ENCODE data around the gene ATOSB.

The ATOSB gene

DNA sequence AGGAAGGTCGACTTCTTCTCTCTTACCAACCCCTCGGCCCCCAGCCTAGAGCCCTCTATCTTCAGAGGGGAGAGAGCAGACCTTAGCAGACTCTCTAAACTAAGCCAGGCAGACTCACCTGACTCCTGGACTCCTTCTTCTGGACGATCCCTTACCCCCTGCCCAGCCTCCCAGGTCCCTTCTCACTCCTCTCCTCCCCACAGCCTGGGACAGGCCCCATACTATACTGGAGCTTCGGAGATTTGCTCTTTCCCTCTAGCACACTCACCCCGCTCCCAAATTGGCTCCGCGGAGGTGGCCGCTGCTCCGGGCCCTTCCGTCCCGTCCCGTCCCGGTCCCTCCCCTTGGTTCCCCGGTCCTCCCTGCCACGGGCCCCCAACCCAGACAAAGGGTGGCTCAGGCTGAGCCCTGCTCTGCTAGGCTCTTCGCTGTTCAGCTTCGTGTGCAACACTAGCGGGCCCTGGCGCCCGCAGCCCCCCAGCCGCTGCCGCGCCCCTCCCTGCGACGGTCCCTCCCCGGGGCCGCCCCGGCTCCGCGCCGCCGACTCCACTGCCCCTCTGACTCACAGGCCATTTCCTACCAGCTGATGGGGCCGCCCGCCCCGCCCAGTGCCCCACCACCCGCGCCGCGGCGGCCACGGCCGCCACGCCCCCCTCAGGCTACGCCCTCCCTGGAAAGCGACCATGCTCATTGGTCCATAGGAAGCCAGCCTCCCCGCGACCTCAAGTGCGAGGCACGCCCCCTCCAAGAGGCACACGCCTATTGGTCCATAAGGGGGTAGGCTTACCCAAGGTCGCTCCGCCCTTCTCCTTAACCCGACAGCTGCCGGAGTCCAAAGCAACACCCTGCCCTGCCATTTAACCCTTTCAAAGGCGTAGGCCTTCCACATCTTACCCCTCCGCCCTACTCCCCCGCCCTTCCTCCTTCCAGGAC, 4.4 kb downstream of the ATOSB start:
- Histone ChIP-seq H3K4me3 (IDR thresholded peaks at IDR 0.05; ENCODE audit: insufficient read depth, low read depth, low read length) (no peak overlapping the region), H3K9ac (no peak overlapping the region), H3K27me3 (ENCODE audit: insufficient read depth, low read depth) (no peaks in the 10 kb centered on the region), H2AFZ (ENCODE audit: low read depth) (peak overlapping the region; percentile 35), H3K27ac (no peak overlapping the region), H3K36me3 (ENCODE audit: insufficient read depth) (no peaks in the 10 kb centered on the region), H3K79me2 (ENCODE audit: insufficient read depth, low read depth) (no peaks in the 10 kb centered on the region), H4K20me1 (ENCODE audit: insufficient read depth) (no peaks in the 10 kb centered on the region), H3K4me1 (ENCODE audit: low read depth, poor library complexity, severe bottlenecking) (peaks cover 40% of the 10 kb centered on the region), H3K4me2 (peak overlapping the region; percentile 89)
- TF ChIP-seq, protein P1, sequence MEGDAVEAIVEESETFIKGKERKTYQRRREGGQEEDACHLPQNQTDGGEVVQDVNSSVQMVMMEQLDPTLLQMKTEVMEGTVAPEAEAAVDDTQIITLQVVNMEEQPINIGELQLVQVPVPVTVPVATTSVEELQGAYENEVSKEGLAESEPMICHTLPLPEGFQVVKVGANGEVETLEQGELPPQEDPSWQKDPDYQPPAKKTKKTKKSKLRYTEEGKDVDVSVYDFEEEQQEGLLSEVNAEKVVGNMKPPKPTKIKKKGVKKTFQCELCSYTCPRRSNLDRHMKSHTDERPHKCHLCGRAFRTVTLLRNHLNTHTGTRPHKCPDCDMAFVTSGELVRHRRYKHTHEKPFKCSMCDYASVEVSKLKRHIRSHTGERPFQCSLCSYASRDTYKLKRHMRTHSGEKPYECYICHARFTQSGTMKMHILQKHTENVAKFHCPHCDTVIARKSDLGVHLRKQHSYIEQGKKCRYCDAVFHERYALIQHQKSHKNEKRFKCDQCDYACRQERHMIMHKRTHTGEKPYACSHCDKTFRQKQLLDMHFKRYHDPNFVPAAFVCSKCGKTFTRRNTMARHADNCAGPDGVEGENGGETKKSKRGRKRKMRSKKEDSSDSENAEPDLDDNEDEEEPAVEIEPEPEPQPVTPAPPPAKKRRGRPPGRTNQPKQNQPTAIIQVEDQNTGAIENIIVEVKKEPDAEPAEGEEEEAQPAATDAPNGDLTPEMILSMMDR (conservative IDR thresholded peaks at IDR 0.05; ENCODE audit: low read depth, low read length): no peak

DNA sequence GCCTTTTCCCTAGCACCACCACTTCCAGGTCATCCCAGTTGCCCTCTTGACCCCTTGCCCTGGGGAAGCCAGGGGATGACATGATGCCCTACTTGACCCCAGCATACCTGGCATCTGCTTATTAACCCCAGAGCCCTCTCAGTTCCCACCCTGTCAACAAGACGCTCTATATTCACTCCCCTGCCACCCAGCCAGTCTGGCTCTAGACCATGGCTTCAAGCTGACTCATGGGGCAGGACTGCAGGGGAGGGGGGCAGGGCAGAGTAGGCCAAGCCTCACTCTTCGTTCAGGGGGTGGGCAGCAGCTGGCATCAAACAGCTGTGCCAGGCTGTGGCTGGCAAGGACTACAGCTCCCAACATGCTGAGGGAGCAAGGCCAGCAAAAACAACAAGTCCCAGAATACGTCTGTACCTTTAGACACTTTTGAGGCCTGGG, 5.3 kb downstream of the ATOSB start:
- H2AFZ ChIP-seq (ENCODE audit: low read depth): no peak overlapping the region
- H3K4me3 ChIP-seq (IDR thresholded peaks at IDR 0.05; ENCODE audit: insufficient read depth, low read depth, low read length): no peak overlapping the region
- no peak overlapping the region for H3K9ac ChIP-seq
- peaks cover 40% of the 10 kb centered on the region for H3K4me1 ChIP-seq (ENCODE audit: low read depth, poor library complexity, severe bottlenecking)
- H3K27me3 ChIP-seq (ENCODE audit: insufficient read depth, low read depth): no peaks in the 10 kb centered on the region
- TF ChIP-seq, protein P1 (conservative IDR thresholded peaks at IDR 0.05; ENCODE audit: low read depth, low read length): no peak
- H3K79me2 ChIP-seq (ENCODE audit: insufficient read depth, low read depth): no peaks in the 10 kb centered on the region
- H3K36me3 ChIP-seq (ENCODE audit: insufficient read depth): no peaks in the 10 kb centered on the region
- H3K4me2 ChIP-seq: no peak overlapping the region
- H4K20me1 ChIP-seq (ENCODE audit: insufficient read depth): no peaks in the 10 kb centered on the region
- H3K27ac ChIP-seq: no peak overlapping the region

DNA sequence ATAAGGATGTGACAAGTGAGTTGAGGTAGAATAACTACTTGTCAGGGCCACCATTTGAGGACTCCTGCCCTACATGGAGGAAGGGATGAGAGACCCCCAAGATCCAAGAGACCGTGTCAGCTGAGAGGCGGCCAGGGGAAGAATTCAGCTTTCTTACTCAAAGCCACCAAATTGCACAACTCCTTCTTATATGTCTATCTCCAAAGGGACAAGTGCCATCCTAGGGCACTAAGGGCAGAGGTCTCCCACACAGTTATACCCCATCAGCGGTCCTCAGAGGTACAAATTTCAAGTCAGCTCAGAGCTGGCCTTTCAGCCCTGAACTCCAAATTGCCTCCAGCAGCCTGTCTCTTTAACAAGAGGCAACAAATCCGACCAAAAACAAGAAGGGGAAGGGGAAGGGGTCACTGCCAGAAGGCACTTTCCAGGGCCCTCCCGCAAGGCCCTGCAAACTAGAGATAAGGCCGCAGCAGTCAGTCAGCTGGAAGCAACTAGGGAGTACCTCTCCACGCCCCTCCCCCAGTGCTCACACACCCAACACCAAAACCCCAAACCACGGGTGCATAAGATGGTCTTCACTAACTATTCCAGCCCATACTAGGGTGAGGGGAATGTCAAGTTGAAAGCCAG, 6.6 kb downstream of the ATOSB start:
- H3K4me1 ChIP-seq (ENCODE audit: low read depth, poor library complexity, severe bottlenecking): peaks cover 31% of the 10 kb centered on the region
- no peak overlapping the region for H3K4me2 ChIP-seq
- H4K20me1 ChIP-seq (ENCODE audit: insufficient read depth): no peaks in the 10 kb centered on the region
- no peak overlapping the region for H3K4me3 ChIP-seq (IDR thresholded peaks at IDR 0.05; ENCODE audit: insufficient read depth, low read depth, low read length)
- H3K36me3 ChIP-seq (ENCODE audit: insufficient read depth): no peaks in the 10 kb centered on the region
- no peaks in the 10 kb centered on the region for H3K79me2 ChIP-seq (ENCODE audit: insufficient read depth, low read depth)
- no peak overlapping the region for H3K9ac ChIP-seq
- no peak overlapping the region for H2AFZ ChIP-seq (ENCODE audit: low read depth)
- H3K27ac ChIP-seq: no peak overlapping the region
- TF ChIP-seq, protein P1 (conservative IDR thresholded peaks at IDR 0.05; ENCODE audit: low read depth, low read length): no peak
- H3K27me3 ChIP-seq (ENCODE audit: insufficient read depth, low read depth): no peaks in the 10 kb centered on the region

DNA sequence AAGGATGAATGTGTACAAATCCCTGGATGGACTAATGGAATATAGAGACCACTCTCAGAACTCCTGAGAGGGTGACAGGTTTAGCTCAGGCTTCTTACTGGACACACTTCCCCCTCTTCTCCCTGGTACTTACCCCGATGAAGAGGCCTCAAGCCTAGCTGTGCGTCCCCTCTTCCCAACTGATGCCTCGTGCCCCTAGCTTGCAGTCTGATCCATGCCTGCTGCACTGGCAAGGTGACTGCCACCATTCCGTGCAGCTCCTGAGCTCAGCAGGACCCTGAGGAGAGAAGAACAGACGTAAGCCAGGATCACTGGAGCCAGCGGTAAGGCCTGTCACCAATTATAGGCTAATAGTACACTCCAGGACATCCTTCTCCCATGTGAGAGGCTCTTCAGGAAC, 7.2 kb downstream of the ATOSB start:
- no peak overlapping the region for H2AFZ ChIP-seq (ENCODE audit: low read depth)
- H4K20me1 ChIP-seq (ENCODE audit: insufficient read depth): no peaks in the 10 kb centered on the region
- TF ChIP-seq, protein P1 (conservative IDR thresholded peaks at IDR 0.05; ENCODE audit: low read depth, low read length): no peak
- H3K36me3 ChIP-seq (ENCODE audit: insufficient read depth): no peaks in the 10 kb centered on the region
- peaks cover 31% of the 10 kb centered on the region for H3K4me1 ChIP-seq (ENCODE audit: low read depth, poor library complexity, severe bottlenecking)
- no peak overlapping the region for H3K9ac ChIP-seq
- no peaks in the 10 kb centered on the region for H3K79me2 ChIP-seq (ENCODE audit: insufficient read depth, low read depth)
- H3K27ac ChIP-seq: no peak overlapping the region
- no peak overlapping the region for H3K4me3 ChIP-seq (IDR thresholded peaks at IDR 0.05; ENCODE audit: insufficient read depth, low read depth, low read length)
- H3K4me2 ChIP-seq: no peak overlapping the region
- H3K27me3 ChIP-seq (ENCODE audit: insufficient read depth, low read depth): no peaks in the 10 kb centered on the region
